Glutamatergic neuron (in vitro differentiated cells): ENCODE data around the gene SMAD7. TPM values are rescaled to one million over a fixed set of nuclear protein-coding genes. Genes with fewer than 3 reads are reported as not detected.

Experiments
- DNase-seq: peaks from one replicate; pipeline ENCODE4 v3.0.0; 2022
- H3K27ac Mint-ChIP-seq: one replicate; pipeline ENCODE4 v1.8.0; 2020; ENCODE audit warnings: mild to moderate bottlenecking, mixed read lengths, inconsistent platforms; ENCODE audit not compliant: unreplicated experiment
- H3K27me3 Mint-ChIP-seq: one replicate; pipeline ENCODE4 v1.8.0; 2020; ENCODE audit warnings: mild to moderate bottlenecking, moderate library complexity, mixed read lengths, inconsistent platforms; ENCODE audit not compliant: unreplicated experiment
- H3K36me3 Mint-ChIP-seq: one replicate; pipeline ENCODE4 v1.8.0; 2020; ENCODE audit warnings: mild to moderate bottlenecking, mixed read lengths, inconsistent platforms; ENCODE audit not compliant: unreplicated experiment
- H3K4me1 Mint-ChIP-seq: one replicate; pipeline ENCODE4 v1.8.0; 2020; ENCODE audit warnings: mild to moderate bottlenecking, low read depth, mixed read lengths, inconsistent platforms; ENCODE audit not compliant: unreplicated experiment
- H3K4me3 Mint-ChIP-seq: one replicate; pipeline ENCODE4 v1.8.0; 2020; ENCODE audit warnings: mild to moderate bottlenecking, mixed read lengths, inconsistent platforms; ENCODE audit not compliant: unreplicated experiment
- H3K9me3 Mint-ChIP-seq: one replicate; pipeline ENCODE4 v1.8.0; 2020; ENCODE audit warnings: mild to moderate bottlenecking, moderate library complexity, mixed read lengths, inconsistent platforms; ENCODE audit not compliant: unreplicated experiment
- total RNA-seq: library from RNA; stranded (reverse); fragmentation: NEBNext Ultra II Directional; extraction: Animal tissue kit (Norgen Biotek cat#: 25700); gene quantifications from one replicate; pipeline ENCODE4 v1.2.1, GENCODE V29; 2021; ENCODE audit not compliant: unreplicated experiment
- TF ChIP-seq, protein P1 (sequence below): fragments of 200-600 bp; sonication (generic); IDR thresholded peaks from one replicate; pipeline ENCODE4 v1.5.0; 2021; ENCODE audit not compliant: partially characterized antibody, unreplicated experiment

Gene SMAD7
- total RNA-seq, 1 donor from 2014 or later = 10.8 TPM

- Mint-ChIP-seq H3K27ac (no peak overlapping the region), H3K27me3 (peaks cover 5% of the 10 kb centered on the region), H3K36me3 (peaks cover 4% of the 10 kb centered on the region), H3K4me3 (no peak overlapping the region), H3K4me1 (peaks cover 31% of the 10 kb centered on the region), H3K9me3 (no peaks in the 10 kb centered on the region)
- no peak for DNase-seq
- TF ChIP-seq, protein P1, sequence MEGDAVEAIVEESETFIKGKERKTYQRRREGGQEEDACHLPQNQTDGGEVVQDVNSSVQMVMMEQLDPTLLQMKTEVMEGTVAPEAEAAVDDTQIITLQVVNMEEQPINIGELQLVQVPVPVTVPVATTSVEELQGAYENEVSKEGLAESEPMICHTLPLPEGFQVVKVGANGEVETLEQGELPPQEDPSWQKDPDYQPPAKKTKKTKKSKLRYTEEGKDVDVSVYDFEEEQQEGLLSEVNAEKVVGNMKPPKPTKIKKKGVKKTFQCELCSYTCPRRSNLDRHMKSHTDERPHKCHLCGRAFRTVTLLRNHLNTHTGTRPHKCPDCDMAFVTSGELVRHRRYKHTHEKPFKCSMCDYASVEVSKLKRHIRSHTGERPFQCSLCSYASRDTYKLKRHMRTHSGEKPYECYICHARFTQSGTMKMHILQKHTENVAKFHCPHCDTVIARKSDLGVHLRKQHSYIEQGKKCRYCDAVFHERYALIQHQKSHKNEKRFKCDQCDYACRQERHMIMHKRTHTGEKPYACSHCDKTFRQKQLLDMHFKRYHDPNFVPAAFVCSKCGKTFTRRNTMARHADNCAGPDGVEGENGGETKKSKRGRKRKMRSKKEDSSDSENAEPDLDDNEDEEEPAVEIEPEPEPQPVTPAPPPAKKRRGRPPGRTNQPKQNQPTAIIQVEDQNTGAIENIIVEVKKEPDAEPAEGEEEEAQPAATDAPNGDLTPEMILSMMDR = no peak
Observed at GRCh38 chr18:48915626-48916425, 34.9 kb downstream of the SMAD7 start.

DNA sequence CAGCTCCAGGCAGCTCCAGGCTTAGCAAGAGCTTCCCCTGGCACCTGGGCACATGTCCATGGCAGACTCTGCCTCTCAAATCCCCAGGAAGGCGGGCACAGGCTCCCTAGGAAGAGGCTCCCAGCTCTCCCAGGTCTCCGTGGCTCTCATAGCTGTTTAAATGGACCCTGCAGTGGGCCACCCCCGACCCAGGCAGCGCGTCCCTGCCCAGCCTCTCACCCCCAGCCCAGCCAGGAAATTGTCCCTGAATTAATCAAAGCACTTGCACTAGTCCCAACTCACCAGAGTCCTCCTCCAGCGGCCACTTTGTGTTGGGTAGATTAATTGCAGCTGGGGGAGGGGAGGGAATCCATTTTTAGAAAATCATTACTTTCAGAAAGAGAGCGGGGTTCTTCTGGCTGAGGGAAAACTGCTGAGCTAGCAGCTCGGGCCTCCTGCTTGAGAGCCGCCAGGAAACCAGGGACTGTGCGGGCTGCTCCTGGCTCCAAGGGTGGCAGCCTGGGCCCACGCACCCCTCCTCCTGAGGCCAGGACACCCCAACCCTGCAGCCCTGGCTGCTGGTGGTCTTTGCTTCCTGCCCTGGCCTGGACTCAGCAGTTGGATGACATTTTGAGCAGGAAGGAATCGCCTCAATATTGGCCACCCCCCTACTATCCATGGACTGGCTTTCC lies 36.0 kb downstream of the SMAD7 start:
- peaks cover 23% of the 10 kb centered on the region for H3K4me1 Mint-ChIP-seq
- DNase-seq = no peak
- peaks cover 4% of the 10 kb centered on the region for H3K36me3 Mint-ChIP-seq
- H3K27me3 Mint-ChIP-seq = peaks cover 2% of the 10 kb centered on the region
- H3K4me3 Mint-ChIP-seq = peak overlapping the region; percentile 34
- no peaks in the 10 kb centered on the region for H3K9me3 Mint-ChIP-seq
- H3K27ac Mint-ChIP-seq = peak overlapping the region; percentile 56
- TF ChIP-seq, protein P1 = no peak

DNA sequence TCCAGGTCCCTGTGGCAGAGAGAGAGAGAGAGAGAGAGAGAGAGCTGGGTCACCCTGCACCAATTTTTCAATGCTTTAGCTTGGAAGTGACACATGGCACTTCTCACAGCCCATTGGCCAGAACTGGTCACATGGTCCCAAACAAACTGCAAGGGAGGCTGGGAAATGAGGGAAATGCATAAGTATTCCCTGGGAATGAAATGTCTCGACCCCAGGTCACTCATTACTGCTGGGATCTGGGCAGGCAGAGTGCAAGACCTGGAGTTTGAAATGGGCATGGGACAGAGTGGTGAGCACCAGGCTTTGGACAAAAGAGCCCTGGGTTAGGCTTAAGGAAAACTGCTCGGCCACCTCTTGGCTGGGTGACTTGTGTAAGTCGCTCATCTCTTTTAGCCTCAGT lies 37.0 kb downstream of the SMAD7 start:
- H3K9me3 Mint-ChIP-seq = no peaks in the 10 kb centered on the region
- no peak overlapping the region for H3K4me3 Mint-ChIP-seq
- H3K4me1 Mint-ChIP-seq = peaks cover 20% of the 10 kb centered on the region
- H3K36me3 Mint-ChIP-seq = peaks cover 4% of the 10 kb centered on the region
- H3K27me3 Mint-ChIP-seq = peaks cover 3% of the 10 kb centered on the region
- TF ChIP-seq, protein P1 = no peak
- DNase-seq = no peak
- H3K27ac Mint-ChIP-seq = peak overlapping the region; percentile 52

DNA sequence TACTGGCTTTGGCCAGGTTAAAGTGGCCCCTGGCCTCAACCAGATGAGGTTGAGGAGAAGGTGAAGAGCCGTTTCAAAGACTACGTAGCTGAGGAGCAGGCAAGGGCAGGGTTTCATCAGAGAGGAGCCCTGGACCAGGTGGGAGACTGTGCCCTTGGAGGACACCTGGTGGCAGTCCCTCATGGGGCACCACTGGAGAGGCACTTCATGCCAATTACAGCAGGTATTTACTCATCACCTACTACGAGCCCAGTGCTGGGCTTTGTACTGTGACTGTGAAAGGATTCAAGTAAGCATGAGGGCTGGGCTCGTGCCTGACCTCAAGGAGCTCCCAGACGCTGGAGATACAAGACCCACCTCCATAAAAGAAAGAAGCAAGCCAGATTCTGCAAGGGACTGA lies 37.6 kb downstream of the SMAD7 start:
- Mint-ChIP-seq H3K36me3 (peaks cover 4% of the 10 kb centered on the region), H3K4me1 (peaks cover 20% of the 10 kb centered on the region)

More for the DNA sequence above, 37.6 kb downstream of the SMAD7 start:
- H3K27me3 Mint-ChIP-seq = peaks cover 3% of the 10 kb centered on the region
- H3K27ac Mint-ChIP-seq = no peak overlapping the region
- TF ChIP-seq, protein P1 = no peak
- no peak for DNase-seq
- no peaks in the 10 kb centered on the region for H3K9me3 Mint-ChIP-seq
- no peak overlapping the region for H3K4me3 Mint-ChIP-seq
